K562 (cell line): Measurements from ENCODE around the gene ACTN2. TPM values are rescaled to one million over a fixed set of nuclear protein-coding genes. Genes with fewer than 3 reads are reported as not detected.

Experiments
- CAMTA2 ChIP-seq: fragments of 250-450 bp; sonication (Bioruptor Pico); conservative IDR thresholded peaks from 2 replicates; pipeline ENCODE4 v1.5.1; 2022
- HES1 ChIP-seq: fragments of 450-650 bp; IDR thresholded peaks from 2 replicates; pipeline ENCODE4 v1.6.1; 2016; ENCODE audit warnings: low read depth, mild to moderate bottlenecking, moderate library complexity
- POLR2H ChIP-seq: IDR thresholded peaks from 2 replicates; pipeline ENCODE4 v1.6.1; 2016; ENCODE audit warnings: missing genetic modification characterization, low read depth, mild to moderate bottlenecking, control low read depth, missing compliant biosample characterization, moderate library complexity
- ZNF212 ChIP-seq: fragments of 450-650 bp; formaldehyde crosslinking; IDR thresholded peaks from 2 replicates; pipeline ENCODE4 v1.4.0; 2020; ENCODE audit warnings: mild to moderate bottlenecking
- ZNF318 ChIP-seq, 2 experiments: fragments of 450-650 bp; IDR thresholded peaks; 2 replicates each; pipeline ENCODE4 v1.6.1; 2016; ENCODE audit warnings: mild to moderate bottlenecking in 2 of 2, borderline replicate concordance in 1 of 2, low read depth in 1 of 2, moderate library complexity in 1 of 2
- polyA plus RNA-seq, 8 experiments: library from polyadenylated mRNA; depleted of rRNA in 4 of 8; stranded (reverse) in 5 of 8; unstranded in 3 of 8; fragments of >200 nt; fragmentation: Nextera tagmentation in 2 of 8; fragmentation: Illumina TruSeq in 1 of 8; extraction: Ambion mirVana in 2 of 8; extraction: Trizol in 1 of 8; gene quantifications; 2 replicates each; pipeline versions ENCODE4 v1.2.1 to v1.2.3, GENCODE V29; 2011 to 2014; ENCODE audit warnings: inconsistent platforms in 1 of 8, missing spikeins in 1 of 8
- total RNA-seq, 7 experiments: library from RNA; depleted of rRNA in 6 of 7; stranded (reverse); fragments of >200 nt in 6 of 7; fragmentation: Illumina TruSeq in 2 of 7; extraction: Trizol in 2 of 7; gene quantifications; 2 replicates each; pipeline versions ENCODE4 v1.2.1 to v1.2.3, GENCODE V29; 2011 to 2021; ENCODE audit warnings: low replicate concordance in 1 of 7

The ACTN2 gene
- total and polyA plus RNA-seq, 9 of the 15 experiments (the other 6 are each of a cell fraction or from before 2014, with no cell fraction given), result 0.18 to 0.94 (median 0.42) TPM

- TF ChIP-seq ZNF318 (IDR thresholded peaks at IDR 0.05; ENCODE audit: borderline replicate concordance in 1 of 2, low read depth in 1 of 2) (no peak), CAMTA2 (CRISPR knock-in tag) (no peak), POLR2H (no peak), ZNF212 (CRISPR knock-in tag) (no peak), HES1 (no peak)
These were observed 29.9 kb downstream of the ACTN2 start (continued) for GRCh38 chr1:236716160-236716559.
